ENCODE measurements around the gene TCOF1.

TCOF1 gene

GRCh38 chr5:150376799-150377771, 19.6 kb downstream of the TCOF1 start:
- no peak overlapping the region for H3K27ac ChIP-seq
- no peak overlapping the region for H3K4me3 ChIP-seq
- TF ChIP-seq CTCF (IDR thresholded peaks at IDR 0.05): no peak
- DNase-seq (ENCODE audit: low spot score): no peak

GRCh38 chr5:150377964-150378694, 20.6 kb downstream of the TCOF1 start:
- H3K4me3 ChIP-seq: no peak overlapping the region
- TF ChIP-seq CTCF (IDR thresholded peaks at IDR 0.05): no peak
- DNase-seq (ENCODE audit: low spot score): no peak
- H3K27ac ChIP-seq: no peak overlapping the region

- DNase-seq (ENCODE audit: low spot score): no peak
- no peak for TF ChIP-seq CTCF (IDR thresholded peaks at IDR 0.05)
- H3K27ac ChIP-seq: no peak overlapping the region
- H3K4me3 ChIP-seq: no peak overlapping the region
Measured at GRCh38 chr5:150384701-150385100, 27.2 kb downstream of the TCOF1 start.

GRCh38 chr5:150386024-150386855, 28.7 kb downstream of the TCOF1 start:
- no peak for TF ChIP-seq CTCF (IDR thresholded peaks at IDR 0.05)
- DNase-seq (ENCODE audit: low spot score): no peak
- H3K4me3 ChIP-seq: no peak overlapping the region
- no peak overlapping the region for H3K27ac ChIP-seq

GRCh38 chr5:150389531-150390266, 32.2 kb downstream of the TCOF1 start:
- Histone ChIP-seq H3K27ac (no peak overlapping the region), H3K4me3 (no peak overlapping the region)
- TF ChIP-seq CTCF (IDR thresholded peaks at IDR 0.05): no peak
- DNase-seq (ENCODE audit: low spot score): no peak
